ENCODE measurements around the gene MEP1A. TPM values are rescaled to one million over a fixed set of nuclear protein-coding genes. Genes with fewer than 3 reads are reported as not detected.

Gene MEP1A
- total and polyA plus RNA-seq, 4 donors: 0.06 to 0.11 (median 0.08) TPM

GRCh38 chr6:46876126-46876525 lies 82.9 kb downstream of the MEP1A start:
- Histone ChIP-seq H3K9me3 (ENCODE audit: control insufficient read depth in 4 of 4, insufficient read depth in 3 of 4, low read length in 3 of 4) (no peaks in the 10 kb centered on the region), H3K4me1 (ENCODE audit: control insufficient read depth in 5 of 5, insufficient read depth in 5 of 5, low read length in 5 of 5) (peaks cover 0 to 2% (median 0%) of the 10 kb centered on the region in 5 donors), H3K9ac (ENCODE audit: insufficient read depth in 1 of 2, low read length in 2 of 2) (no peak overlapping the region), H3K27ac (ENCODE audit: low read depth in 1 of 2, low read length in 1 of 2) (peak overlapping the region in 1 of 2 donors; percentile 42), H3K27me3 (ENCODE audit: control insufficient read depth in 3 of 3, insufficient read depth in 3 of 3, low read length in 2 of 3) (no peaks in the 10 kb centered on the region), H3K36me3 (ENCODE audit: control insufficient read depth in 4 of 4, insufficient read depth in 4 of 4, low read length in 4 of 4) (peaks cover 0 to 18% (median 0%) of the 10 kb centered on the region in 4 donors), H3K4me3 (no peak overlapping the region)
- DNase-seq (peak; percentile 19 to 56 (median 32)), ATAC-seq (ENCODE audit: insufficient read depth, low FRiP score) (peak; percentile 76)
- WGBS, 2 donors: 11 to 29% methylated on average over 4 of the region's 4 CpGs
- no peak for TF ChIP-seq CTCF (IDR thresholded peaks at IDR 0.05; ENCODE audit: control extremely low read depth, extremely low read depth)

- H3K36me3 ChIP-seq (ENCODE audit: control insufficient read depth in 4 of 4, insufficient read depth in 4 of 4, low read length in 4 of 4): peaks cover 0 to 23% (median 1%) of the 10 kb centered on the region in 4 donors
- H3K9me3 ChIP-seq (ENCODE audit: control insufficient read depth in 4 of 4, insufficient read depth in 3 of 4, low read length in 3 of 4): no peaks in the 10 kb centered on the region
- H3K9ac ChIP-seq (ENCODE audit: insufficient read depth in 1 of 2, low read length in 2 of 2): no peak overlapping the region
- no peak for DNase-seq
- H3K27me3 ChIP-seq (ENCODE audit: control insufficient read depth in 3 of 3, insufficient read depth in 3 of 3, low read length in 2 of 3): no peaks in the 10 kb centered on the region
- ATAC-seq (ENCODE audit: insufficient read depth, low FRiP score): no peak
- 84 to 95% methylated on average over 5 of the region's 5 CpGs for WGBS, 2 donors
- H3K27ac ChIP-seq (ENCODE audit: low read depth in 1 of 2, low read length in 1 of 2): no peak overlapping the region
- no peak overlapping the region for H3K4me3 ChIP-seq
- no peaks in the 10 kb centered on the region for H3K4me1 ChIP-seq (ENCODE audit: control insufficient read depth in 5 of 5, insufficient read depth in 5 of 5, low read length in 5 of 5)
- TF ChIP-seq CTCF (IDR thresholded peaks at IDR 0.05; ENCODE audit: control extremely low read depth, extremely low read depth): no peak
Measured at GRCh38 chr6:46879003-46879402, 85.8 kb downstream of the MEP1A start.

- Histone ChIP-seq H3K9ac (ENCODE audit: insufficient read depth in 1 of 2, low read length in 2 of 2) (no peak overlapping the region), H3K27ac (ENCODE audit: low read depth in 1 of 2, low read length in 1 of 2) (no peak overlapping the region), H3K27me3 (ENCODE audit: control insufficient read depth in 3 of 3, insufficient read depth in 3 of 3, low read length in 2 of 3) (no peaks in the 10 kb centered on the region), H3K4me1 (ENCODE audit: control insufficient read depth in 5 of 5, insufficient read depth in 5 of 5, low read length in 5 of 5) (no peaks in the 10 kb centered on the region), H3K36me3 (ENCODE audit: control insufficient read depth in 4 of 4, insufficient read depth in 4 of 4, low read length in 4 of 4) (peaks cover 0 to 27% (median 3%) of the 10 kb centered on the region in 4 donors), H3K4me3 (no peak overlapping the region), H3K9me3 (ENCODE audit: control insufficient read depth in 4 of 4, insufficient read depth in 3 of 4, low read length in 3 of 4) (no peaks in the 10 kb centered on the region)
- 87 to 95% methylated on average over 2 of the region's 2 CpGs for WGBS, 2 donors
- DNase-seq: no peak
- TF ChIP-seq CTCF (IDR thresholded peaks at IDR 0.05; ENCODE audit: control extremely low read depth, extremely low read depth): no peak
- ATAC-seq (ENCODE audit: insufficient read depth, low FRiP score): no peak
Measured at GRCh38 chr6:46882645-46883044, 89.5 kb downstream of the MEP1A start.

- H3K4me1 ChIP-seq (ENCODE audit: control insufficient read depth in 5 of 5, insufficient read depth in 5 of 5, low read length in 5 of 5): peaks cover 0 to 5% (median 0%) of the 10 kb centered on the region in 5 donors
- H3K27ac ChIP-seq (ENCODE audit: low read depth in 1 of 2, low read length in 1 of 2): no peak overlapping the region
- 64 to 66% methylated on average over 3 of the region's 3 CpGs for WGBS, 2 donors
- H3K36me3 ChIP-seq (ENCODE audit: control insufficient read depth in 4 of 4, insufficient read depth in 4 of 4, low read length in 4 of 4): peaks cover 0 to 16% (median 2%) of the 10 kb centered on the region in 4 donors
- no peak overlapping the region for H3K9ac ChIP-seq (ENCODE audit: insufficient read depth in 1 of 2, low read length in 2 of 2)
- no peak for ATAC-seq (ENCODE audit: insufficient read depth, low FRiP score)
- no peak for TF ChIP-seq CTCF (IDR thresholded peaks at IDR 0.05; ENCODE audit: control extremely low read depth, extremely low read depth)
- no peaks in the 10 kb centered on the region for H3K27me3 ChIP-seq (ENCODE audit: control insufficient read depth in 3 of 3, insufficient read depth in 3 of 3, low read length in 2 of 3)
- no peaks in the 10 kb centered on the region for H3K9me3 ChIP-seq (ENCODE audit: control insufficient read depth in 4 of 4, insufficient read depth in 3 of 4, low read length in 3 of 4)
- DNase-seq: no peak
- H3K4me3 ChIP-seq: no peak overlapping the region
Measured at GRCh38 chr6:46888031-46888430, 94.8 kb downstream of the MEP1A start.
